GM19463 (cell line): ENCODE results near the gene GNPTG.

Source experiments
- ATAC-seq: cut with Tn5 transposase; IDR thresholded peaks from one replicate; pipeline ENCODE4 v1.9.1; 2021; ENCODE audit warnings: mild to moderate bottlenecking, moderate library complexity; ENCODE audit not compliant: unreplicated experiment

GNPTG gene

GRCh38 chr16:1346422-1347285, 5.1 kb upstream of the GNPTG start:
- no peak for ATAC-seq

DNA sequence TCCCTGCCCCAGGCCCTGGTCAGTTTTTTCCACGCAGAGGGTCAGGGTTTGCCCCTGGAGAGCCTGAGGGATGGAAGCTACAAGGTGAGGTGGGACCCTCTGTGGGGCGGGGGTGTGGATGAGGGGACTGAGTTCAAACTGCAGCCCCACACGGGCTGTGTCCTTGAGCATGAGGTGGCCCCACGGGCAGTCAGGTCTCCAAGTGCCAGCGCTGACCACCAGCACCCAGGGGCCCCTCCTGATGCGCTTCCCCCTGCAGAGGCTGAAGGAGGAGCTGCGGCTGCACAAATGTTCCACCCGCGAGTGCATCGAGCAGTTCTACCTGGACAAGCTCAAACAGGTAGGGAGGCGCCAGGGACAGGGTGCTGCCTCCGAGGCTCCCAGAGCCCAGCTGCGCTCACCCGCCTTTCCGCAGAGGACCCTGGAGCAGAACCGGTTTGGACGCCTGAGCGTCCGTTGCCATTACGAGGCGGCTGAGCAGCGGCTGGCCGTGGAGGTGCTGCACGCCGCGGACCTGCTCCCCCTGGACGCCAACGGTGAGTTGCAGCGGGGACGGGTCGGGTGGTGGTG, 4.4 kb upstream of the GNPTG start:
- no peak for ATAC-seq

DNA sequence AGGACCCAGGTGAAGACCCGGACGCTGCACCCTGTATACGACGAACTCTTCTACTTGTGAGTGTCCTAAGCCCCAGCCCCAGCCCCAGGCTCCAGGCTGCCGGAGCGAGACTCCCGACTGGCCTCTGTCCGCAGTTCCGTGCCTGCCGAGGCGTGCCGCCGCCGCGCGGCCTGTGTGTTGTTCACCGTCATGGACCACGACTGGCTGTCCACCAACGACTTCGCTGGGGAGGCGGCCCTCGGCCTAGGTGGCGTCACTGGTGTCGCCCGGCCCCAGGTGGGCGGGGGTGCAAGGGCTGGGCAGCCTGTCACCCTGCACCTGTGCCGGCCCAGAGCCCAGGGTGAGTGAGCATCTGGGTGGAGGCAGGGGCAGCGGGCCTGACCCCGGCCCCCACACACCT, 3.8 kb upstream of the GNPTG start:
- no peak for ATAC-seq

DNA sequence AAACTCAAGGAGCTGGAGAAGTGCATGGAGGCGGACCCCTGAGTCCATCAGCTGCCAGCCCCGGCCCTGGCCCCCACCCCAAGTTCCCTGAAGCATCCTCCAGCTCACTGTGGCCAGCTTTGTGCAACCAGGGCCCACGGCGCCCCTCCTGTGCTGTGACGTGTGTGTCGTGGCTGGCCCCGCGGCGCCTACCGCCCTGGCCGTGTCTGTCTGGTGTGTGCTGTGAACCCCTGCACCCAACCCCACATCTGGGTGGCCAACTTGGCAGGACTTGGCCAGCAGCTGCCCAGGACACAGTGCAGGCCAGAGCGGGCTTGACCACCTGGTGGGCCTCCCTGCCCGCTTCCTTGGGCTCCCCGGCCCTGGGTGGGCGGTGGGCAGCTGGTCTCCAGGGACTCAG, 3.3 kb upstream of the GNPTG start:
- no peak for ATAC-seq

- ATAC-seq = no peak
These were observed 2.8 kb upstream of the GNPTG start for GRCh38 chr16:1348926-1349325.

DNA sequence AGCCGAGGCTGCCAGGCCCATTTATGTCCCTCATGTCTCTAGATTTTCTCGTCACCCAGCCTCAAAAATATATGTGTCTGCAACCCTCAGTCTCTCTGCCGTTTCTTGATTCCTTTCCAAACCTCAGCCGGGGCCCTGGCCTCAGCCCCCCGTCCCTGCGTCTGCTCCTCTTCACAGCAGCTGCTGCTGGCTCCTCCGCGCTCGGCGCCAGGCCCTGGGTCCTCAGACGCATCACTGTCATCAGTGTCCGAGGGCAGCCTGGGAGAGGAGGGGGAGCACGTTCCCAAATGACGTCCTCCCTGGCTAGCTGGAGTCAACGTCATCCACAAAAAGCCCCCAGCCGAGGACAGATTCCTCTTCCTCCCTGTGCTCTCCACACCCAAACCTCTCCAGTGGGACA, 2.4 kb upstream of the GNPTG start:
- ATAC-seq = no peak

GRCh38 chr16:1349951-1350350, 1.8 kb upstream of the GNPTG start:
- ATAC-seq = no peak

- ATAC-seq = no peak
These were observed 1.0 kb upstream of the GNPTG start for GRCh38 chr16:1350691-1351090.

- peak; percentile 6 for ATAC-seq
These were observed 533 bp upstream of the GNPTG start for GRCh38 chr16:1351215-1351581.

DNA sequence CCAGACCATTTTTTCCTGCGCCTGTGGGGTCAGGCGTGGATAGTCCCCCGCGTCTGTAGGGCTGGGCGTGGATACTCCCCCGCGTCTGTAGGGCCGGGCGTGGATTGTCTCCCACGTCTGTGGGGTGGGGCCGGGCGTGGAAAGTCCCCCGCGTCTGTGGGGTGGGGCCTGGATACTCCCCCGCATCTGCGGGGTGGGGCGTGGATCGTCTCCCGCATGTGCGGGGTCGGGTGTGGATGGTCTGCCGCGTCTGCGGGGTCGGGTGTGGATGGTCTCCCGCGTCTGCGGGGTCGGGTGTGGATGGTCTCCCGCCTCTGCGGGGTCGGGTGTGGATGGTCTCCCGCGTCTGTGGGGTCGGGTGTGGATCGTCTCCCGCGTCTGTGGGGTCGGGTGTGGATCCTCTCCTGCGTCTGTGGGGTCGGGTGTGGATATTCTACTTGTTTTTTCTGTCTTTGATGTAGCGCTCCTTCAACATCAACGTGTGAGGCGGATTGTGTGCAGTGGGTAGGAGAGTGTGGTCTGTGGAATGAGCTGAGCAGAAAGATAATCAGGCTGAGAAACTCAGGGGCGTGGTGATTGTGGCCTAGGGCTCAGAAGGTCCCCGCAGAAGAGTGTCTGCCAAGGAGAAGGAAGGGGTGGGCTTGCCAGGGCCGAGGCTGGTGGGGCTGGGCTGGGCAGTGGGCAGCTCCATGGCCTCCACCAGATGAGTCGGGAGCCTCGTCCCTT, 3.2 kb downstream of the GNPTG start:
- no peak for ATAC-seq

DNA sequence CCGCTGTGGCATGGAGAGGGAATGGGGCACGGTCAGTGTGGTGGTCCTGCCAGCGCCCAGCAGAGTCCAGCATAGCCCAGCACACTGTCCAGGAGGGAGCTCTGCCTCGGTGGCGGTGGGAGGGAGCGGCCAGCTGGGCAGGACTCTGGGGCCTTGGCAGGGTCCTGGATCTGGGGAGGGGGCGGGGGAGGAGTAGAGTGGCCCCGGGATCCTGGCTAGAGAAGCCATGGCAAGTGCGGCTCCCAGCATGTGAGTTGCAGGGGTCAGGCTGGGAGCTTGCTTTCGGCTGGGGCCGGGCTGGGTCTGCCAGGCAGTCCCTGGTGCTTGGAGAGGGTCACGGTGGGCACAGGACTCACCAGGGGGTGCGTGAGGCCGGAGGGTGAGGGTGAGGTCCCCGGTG, 3.9 kb downstream of the GNPTG start:
- ATAC-seq = no peak

GRCh38 chr16:1356061-1356900, 4.5 kb downstream of the GNPTG start:
- ATAC-seq = no peak

DNA sequence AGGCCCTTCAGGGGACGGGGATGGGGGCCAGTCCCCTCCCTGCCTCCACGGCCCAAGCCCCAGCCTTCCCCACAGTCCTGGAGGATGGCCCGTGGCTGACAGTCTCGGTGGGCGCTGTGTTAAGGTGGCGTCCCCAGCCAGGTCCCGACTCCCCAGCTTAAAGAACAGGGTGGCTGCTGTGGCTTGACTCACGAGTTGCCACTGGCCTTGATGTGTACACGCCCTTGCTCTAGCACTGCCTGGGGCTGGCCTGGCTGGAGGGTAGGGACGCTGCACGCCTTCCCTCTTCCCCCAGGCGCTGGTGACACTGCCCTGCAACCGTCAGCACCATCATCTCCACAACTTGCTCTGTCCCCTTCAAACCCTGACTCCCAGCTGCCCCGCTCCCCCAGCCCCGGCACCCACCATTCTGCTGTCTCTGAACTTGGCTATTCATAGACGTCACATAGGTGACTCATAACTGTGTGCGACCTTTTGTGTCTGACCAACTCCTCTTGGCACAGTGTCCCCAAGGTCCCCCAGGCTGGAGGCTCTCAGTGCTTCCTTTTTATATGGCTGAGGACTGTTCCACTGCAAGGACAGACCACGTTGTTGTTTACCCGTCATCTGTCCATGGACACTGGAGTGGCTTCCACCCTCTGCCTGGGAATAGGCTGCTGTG, 6.3 kb downstream of the GNPTG start:
- ATAC-seq = no peak

DNA sequence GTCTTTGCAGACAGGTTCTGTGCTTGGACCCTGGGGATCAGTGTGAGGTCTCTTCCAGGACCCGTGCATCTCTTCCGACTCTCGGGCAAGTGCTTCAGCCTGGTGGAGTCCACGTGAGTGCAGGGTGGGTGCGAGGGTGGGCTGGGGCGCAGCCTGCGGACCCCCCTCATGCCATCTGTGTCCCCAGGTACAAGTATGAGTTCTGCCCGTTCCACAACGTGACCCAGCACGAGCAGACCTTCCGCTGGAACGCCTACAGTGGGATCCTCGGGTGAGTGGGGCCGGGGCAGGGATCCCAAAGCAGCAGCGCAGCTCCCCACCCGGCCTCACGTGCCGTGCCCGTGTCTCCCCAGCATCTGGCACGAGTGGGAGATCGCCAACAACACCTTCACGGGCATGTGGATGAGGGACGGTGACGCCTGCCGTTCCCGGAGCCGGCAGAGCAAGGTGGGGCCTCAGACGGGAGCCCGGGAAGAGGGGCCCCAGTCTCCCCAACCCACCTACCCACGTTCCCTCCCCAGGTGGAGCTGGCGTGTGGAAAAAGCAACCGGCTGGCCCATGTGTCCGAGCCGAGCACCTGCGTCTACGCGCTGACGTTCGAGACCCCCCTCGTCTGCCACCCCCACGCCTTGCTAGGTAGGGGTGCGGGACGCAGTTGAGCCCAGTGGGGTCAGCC, 10.1 kb downstream of the GNPTG start:
- ATAC-seq = no peak

DNA sequence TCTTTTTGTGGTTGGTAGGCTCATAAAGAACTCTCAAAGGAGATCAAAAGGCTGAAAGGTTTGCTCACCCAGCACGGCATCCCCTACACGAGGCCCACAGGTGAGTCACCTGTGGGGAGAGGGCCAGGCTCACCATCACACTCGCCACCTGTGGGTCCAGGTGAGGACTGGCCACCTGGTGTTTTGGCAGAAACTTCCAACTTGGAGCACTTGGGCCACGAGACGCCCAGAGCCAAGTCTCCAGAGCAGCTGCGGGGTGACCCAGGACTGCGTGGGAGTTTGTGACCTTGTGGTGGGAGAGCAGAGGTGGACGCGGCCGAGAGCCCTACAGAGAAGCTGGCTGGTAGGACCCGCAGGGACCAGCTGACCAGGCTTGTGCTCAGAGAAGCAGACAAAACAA, 11.1 kb downstream of the GNPTG start:
- no peak for ATAC-seq

GRCh38 chr16:1363501-1364041, 11.8 kb downstream of the GNPTG start:
- ATAC-seq = no peak

DNA sequence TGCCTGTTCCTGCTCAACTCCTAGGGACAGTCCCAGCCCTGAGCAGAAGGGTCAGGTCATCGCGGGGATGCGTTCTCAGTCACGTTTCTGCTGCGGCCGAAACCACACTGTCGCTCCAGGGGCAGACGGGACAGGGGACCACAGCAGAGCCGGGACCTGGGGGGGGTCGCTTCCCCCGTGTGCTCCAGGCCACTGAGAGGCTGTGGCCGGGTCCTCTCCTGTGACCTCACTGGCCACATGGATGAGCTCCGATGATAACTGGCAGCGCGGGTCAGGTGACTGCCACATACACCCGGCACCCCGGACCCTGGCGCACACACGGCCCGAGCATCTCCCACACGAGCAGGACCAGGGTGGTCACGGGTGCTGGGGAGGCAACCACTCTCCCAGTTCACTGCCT, 12.8 kb downstream of the GNPTG start:
- no peak for ATAC-seq

DNA sequence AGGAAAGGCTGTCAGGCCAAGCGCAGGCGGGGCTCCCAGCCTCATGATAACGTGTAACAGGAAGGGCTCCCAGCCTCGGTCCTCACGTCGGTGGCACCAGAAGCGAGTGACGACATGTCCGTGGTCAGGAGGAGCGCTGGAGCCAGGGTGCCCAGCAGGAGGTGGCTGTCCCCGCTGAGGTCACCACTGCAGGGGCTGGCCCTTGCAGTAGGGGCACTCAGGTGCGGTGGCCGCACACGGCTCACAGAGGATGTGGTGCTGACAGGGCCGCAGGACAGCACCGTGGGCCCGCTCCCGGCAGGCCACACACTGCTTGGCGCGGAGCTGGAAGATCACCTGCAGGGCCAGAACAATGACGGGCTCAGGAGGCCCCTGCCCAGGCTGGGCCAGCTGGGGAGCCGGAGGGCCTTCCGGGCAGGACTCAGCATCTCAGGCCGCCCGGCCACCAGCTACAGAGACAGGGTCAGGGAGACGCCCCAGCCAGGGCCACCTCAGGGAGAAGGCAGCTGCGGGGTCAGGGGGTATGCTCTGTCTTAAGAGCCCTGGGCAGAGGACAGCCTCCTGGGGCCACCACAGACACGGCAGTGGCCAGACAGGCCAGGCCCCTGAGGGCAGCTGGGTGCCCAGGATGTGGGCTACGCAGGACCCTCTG, 14.5 kb downstream of the GNPTG start:
- ATAC-seq = no peak

DNA sequence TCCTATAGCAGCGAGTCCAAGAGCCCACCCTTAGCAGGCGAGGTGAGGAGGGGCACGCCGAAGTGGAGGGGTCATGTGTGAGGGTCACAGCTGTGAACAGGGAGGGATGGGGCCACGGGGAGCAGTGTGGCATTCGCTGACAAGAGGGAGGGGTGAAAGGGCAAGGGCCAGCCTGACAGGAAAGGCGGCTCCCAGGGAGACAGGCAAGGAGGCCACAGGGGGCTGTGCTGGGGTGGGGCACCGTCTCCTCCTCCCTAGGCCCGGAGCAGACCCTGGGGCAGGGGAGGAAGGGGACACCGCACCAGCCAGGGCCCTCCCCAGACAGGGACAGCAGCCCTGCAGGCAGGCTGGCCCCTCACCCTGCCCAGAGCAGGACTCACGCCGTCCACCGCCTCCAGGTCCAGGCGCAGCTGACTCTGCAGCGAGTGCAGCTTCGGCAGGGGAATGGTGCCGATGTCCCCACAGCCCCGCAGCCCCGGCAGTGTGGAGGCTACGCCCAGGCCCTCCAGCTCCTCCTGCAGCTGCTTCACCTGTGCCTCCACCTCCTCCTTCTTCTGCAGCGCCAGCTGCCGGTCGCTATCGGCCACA, 15.1 kb downstream of the GNPTG start:
- no peak for ATAC-seq
